Right hindlimb (tissue), 1 donor: ENCODE measurements around the gene NKD1.

ENCODE experiments used
- DNase-seq: peaks from one replicate; pipeline ENCODE4 v3.0.0-alpha.2; 2018

NKD1 gene

DNA sequence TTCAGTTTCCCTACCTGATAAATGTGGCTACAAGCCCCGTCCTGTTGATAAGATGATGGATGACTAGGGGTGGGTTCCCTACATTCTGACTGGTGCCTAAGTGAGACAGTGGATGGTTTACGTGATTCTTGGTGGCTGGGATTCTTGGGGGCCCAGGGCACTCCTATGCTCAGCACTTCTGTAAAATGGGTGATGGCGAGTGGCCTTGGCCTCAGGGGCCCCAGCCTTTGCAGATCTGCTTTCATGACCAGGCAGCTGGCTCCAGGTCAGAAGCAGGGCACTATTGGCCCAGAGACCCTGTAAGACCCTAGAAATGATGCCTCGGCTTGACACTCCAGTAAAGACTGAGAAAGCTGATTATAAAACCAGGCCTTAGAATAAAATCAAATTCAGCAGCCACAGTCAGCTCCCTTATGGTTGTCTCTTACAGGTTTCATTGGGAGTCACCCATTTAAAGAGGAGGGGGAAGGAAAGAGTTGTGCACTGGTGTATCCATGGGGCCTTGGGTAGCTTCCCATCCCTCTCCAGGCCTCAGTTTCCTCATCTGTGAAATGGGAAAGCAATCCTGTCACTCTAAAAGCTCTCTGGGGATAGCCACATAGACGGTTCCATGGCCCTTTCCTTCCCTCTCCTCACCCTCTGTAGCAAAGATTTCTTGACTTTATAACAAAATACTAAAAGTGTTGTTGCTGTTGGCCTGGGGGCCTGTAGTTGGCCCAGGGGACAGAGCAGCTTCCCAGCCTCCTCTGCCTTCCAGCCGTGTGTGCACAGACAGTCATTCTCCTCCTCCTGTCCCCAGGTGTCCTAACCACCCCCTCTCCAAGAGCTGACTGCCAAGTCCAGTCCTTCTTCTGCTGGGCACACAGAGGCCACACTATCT is 131.7 kb downstream of the NKD1 start:
- DNase-seq, result no peak

DNA sequence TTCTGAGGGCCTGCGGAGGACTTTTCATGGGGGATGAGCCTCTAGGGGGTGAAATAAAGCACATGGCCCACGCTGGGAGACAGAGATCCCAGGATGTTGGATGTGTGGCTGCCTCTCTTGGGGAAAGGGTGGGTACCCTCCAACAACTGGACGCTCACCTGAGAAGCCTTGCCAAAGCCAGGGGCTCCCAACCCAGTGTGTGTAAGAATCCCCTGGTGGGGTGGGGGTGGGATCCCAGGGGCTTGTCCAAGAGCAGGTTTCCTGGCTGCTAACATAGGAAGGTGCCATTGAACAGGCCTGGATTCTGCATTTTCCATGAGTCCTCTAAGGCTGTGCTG is 132.3 kb downstream of the NKD1 start:
- no peak for DNase-seq

DNA sequence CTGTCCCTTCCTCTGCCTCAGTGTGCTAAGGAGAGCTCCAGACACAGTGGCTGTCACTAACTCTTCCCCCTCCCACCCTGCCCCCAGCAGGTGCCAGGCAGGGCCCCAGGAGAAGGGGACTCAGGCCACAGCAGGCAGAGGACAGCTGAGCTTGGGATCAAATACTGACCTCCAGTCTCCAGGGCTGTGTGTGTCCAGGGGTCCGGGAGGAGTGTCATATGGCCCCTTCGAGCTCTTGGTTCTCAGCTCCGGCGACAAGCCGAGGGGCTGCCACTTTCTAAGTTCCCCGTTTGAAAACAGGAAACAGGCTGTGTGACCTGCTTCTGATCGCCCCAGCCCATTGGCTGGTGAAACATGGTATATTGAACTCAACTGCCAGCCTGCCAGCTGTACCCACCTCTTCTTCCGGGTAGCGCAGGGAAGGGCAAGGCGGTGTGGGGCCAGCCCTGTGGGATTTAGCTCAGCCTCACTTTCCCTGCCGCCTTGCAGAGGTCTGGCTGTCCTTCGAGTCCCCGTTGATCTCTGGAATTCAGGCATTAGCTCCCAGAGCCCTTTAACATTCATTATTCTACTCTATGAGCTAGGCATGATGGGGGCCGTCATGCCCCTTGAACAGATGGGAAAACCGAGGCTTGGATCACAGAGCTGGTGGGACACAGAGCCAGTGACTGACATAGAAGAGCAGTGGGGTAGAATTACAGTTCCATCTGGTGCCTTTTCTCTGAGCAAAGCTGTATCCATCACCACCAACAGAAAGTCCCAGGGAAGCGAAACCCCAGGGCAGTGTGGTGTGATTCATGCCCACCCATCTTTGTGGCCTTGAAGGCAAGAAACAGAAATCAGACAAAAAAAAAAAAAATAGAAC is 133.1 kb downstream of the NKD1 start, which contains the start of gene SNX20:
Gene SNX20, minus strand, starts transcription at position 292 of the 865 bp plus-strand sequence. CDS start 3,786 bp downstream, outside the sequence.
- no peak for DNase-seq

DNA sequence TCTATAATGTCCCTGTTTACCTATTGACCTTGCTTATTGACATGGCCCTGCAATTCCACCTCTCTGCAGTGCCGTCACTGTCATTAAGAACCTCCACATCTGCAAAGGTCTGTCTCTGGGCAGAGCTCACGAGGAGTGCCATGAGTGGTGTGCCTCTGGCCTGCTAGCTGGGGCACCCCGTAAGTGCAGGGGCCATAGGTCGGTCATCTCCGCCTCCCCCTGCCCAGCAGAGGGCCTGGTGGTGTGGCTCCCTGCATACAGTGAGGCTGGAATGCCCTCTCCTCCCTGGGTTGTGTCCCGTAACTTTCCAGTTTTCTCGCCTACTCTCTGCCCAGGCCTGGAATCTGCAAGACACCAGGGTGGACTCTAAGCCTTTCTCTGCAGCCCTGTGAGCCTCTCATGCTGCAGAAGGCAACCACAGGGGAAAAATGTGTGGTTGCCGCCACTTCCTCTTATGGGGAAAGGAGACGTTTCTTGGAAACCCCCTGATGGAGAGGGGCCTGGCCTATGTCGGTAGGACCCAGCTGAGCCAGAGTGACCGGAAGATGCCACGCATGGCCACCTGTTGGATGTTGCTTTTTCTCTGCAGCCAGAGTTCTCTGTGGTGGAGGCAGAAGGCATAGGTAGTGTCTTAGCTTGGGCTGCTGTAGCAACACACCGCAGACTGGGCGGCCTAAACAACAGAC is 135.6 kb downstream of the NKD1 start:
- no peak for DNase-seq

DNA sequence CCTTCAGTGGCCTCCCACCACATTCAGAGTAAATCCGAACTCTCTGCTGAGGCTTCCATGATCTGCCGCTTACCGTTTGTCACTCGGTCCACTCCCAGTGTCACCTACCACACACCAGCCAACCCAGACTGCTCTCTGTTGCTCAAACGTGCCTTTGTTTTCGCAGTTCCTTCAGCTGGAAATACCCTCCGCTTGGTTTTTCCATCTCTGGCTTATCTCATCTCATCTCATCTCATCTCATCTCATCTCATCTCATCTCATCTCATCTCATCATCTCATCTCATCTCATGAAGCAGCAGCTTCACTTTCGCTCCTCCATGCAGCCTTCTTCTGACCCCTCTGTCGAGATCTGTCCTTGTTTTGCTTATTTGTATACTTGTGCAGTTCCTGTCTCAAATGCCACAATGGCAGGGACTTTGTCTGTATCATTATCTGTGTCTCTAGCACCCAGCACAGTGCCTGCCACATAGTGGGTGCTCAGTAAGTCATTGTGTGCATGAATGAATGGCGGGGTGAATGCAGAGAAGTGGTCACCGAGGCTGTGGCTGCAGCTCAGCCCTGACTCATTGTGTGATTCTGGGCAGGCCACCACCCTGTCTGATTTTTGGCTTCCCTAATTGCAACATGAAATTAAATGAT is 136.7 kb downstream of the NKD1 start:
- no peak for DNase-seq

DNA sequence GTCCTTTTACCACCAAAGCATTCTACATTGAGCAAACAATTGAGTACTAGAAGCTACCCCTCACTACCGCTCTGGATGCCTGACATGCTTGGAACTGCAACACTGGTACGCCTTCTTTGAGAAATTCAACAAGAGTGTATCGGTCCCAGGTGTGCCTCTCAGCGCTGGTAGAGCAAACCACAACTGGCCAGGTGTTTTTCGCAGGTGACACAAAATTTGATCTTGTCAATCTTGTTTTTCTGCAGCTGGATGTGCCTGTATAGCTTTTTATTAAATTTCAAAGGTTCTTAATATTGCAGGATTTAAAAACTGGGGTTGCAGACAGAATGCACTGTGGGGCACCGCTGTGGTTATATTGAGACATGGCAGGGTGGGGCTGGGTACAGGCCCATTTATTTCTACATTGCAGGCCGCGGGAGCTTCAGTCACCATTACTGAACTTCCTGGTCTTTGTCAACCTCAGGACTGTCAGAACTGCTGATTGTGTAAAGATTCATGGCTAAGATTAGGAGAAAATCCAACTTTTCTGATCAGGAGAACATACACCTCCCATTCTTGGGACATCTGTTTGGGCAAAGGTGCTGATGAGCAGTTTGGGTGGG is 137.4 kb downstream of the NKD1 start:
- DNase-seq, result no peak

DNA sequence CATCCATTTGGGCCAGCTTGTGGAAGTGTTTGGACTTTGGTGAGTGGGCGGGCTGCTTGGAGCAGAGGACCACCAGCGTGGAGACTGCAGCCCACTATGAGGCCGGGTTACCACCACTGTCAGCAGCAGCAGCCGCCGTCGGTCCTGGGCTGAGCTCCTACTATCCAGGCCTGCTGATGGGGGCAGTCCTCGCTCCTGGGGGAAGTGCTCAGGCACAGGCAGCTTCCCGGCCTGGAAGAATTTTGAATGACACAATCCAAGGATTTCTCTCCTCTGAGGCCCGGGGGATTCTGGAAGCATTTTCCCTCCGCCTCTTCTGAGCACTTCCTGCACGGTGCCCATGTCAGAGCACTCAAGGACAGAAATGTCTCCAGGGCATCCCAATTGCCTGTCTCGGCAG is 139.9 kb downstream of the NKD1 start:
- DNase-seq, result no peak

DNA sequence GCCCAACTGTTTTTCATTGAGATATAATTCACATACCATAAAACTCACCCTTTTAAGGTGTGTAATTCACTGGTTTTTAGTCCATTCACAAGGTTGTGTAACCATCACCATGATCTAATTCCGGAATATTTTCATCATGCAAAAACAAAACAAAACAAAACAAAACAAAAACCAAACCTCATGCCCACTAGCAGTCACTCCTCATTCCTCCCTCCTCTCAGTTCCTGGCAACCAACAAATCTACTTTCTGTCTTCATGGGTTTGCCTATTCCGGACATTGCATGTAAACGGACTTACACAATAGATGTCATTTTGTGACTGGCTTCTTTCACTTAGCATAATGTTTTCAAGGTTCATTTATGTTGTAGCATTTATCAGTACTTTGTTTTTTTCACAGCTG is 140.7 kb downstream of the NKD1 start:
- no peak for DNase-seq

DNA sequence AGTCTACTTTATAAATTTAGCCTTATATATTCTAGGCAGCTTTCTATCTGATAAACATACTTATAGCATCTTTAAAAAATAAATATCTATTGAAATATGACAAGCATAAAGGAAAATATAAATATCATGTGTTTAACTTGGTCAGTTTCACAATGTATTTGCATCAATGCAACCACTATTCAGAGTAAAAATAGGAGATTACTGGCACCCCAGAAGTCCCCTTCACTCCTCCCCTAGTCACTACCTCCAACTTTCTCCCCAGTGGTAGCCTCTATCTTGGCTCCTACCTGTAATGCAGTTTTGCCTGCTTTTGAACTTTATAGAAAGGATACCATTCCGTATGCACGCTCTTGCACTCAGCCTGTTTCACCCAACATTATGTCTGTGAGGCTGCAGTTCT is 142.0 kb downstream of the NKD1 start:
- no peak for DNase-seq

DNA sequence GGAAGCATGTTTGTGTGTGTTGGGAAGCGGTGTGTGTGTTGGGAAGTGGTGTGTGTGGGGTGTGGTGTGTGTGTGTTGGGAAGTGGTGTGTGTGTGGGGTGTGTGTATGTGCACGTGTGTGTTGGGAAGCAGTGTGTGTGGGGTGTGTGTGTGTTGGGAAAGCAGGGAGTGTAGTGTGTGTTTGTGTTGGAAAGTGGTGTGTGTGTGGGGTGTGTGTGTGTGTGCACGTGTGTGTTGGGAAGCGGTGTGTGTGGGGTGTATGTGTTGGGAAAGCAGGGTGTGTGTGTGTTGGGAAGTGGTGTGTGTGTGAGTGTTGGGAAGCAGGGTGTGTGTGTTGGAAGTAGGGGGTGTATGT is 144.4 kb downstream of the NKD1 start:
- no peak for DNase-seq

DNA sequence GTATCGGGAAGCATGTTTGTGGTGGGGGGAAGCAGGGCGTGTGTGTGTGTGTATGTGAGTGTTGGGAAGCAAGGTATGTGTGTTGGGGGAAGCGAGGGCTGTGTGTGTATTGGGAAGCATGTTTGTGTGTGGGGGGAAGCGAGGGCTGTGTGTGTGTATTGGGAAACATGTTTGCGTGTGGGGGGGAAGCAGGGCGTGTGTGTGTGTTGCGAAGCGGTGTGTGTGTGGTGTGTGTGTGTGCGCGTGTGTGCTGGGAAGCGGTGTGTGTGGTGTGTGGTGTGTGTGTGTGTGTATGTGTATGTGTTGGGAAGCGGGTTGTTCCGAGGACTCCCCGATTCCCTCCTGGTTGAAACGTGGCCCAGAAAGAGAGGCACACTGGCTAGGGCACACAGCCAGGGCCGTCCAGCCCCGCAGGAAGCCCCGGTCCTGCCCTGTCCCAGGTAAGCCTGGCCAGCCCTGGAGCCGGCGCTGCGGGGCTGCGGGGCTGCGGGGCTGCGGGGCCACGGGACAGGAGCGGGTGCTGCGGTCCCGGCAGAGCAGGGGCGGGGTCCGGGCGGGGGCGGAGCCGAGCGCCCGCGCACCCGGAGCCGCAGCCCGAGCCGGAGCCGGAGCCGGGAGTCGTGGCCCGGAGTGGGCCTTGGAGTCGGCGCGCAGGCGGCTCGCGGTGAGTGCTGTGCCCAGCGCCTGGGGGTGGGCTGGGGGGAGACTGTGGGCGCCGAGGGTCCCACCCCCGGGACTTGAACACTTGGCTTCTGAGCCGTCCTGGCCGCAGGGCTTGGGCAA is 145.0 kb downstream of the NKD1 start, which contains the start of gene NOD2:
Gene NOD2, plus strand, starts transcription at position 608 of the 783 bp plus-strand sequence. CDS start 5,890 bp downstream, outside the sequence.
- DNase-seq, result peak; percentile 34

DNA sequence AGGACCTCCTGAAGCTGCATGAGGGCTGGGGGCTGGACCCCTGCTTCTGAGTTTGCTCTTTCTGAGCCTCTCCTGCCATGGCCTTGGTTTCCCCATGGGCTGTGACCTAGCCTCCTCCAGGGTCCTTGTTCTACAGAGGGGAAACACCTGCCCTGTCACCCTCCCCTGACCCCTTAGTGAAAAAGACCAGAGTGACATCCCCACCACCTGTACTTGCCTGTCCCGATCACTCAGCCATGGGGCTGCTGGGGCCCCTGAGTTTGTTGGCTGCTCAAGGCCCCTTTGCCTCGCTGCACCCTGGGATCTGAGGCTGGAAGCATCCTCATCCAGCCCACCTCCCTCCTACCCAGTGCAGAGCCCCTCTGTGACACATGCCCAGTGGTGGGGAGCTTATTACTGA is 146.0 kb downstream of the NKD1 start:
- no peak for DNase-seq

DNA sequence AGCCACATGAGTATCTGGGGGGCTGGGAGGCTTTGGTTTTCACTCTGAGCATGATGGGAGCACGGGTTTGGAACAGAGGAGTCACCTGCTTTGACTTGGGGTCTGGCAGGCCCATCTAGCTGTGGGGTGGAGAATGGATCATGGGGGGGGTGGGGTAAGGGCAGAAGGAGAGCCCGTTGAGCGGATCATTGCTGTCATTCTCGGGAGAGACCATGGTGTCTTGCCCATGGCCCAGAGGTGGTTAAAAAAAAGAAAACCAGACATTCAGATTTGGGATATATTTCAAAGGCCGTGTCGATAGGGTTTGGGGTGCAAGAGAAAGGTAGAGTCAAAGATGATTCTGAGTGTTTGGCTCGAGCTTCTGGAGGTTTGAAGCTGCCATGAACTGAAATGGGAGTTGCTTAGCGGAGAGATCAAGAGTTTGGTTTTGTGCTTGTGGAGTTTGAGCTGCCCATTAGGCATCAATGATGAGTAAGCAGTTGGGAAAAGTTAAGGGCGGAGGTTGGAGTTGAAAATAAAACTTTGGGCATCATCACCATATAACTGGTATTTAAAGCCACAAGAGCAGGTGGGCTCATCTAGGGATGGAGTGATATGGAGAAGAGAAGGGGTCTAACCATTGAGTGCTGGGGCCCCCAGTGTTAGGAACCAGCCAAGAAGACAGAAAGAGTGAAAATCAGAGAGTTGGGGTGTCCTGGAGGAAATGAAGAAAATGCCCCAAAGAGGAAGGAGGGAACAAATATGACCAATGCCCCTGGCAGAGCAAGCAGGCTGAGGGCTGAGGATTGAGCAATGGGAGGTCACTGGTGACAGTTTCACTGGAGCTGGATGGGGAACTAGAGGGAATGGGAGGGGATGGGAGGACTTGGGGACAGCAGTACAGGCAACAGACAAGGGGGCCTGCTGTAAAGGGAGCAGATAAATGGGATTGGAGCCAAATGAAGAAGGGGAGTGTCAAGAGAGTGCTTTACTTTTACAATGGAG is 147.1 kb downstream of the NKD1 start:
- no peak for DNase-seq

DNA sequence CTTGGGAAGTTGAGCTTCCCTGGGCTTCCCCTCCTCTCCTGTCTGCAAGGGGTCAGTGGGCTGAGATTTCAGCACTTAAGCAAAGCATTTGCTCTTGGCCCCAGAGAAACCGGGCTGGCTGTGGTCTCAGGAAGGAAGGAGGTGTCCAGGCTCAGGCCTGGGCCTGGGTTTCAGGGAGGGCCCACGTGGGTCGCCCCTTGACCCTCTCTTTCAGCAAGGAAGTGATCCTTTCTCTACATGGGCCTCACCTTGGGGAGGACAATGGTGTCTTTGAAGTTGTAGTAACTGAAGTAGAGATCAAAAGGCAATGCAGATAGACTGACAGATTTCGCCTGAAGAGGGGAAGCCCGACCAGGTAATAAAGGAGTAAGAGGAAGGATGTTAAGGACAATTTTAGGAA is 147.9 kb downstream of the NKD1 start:
- DNase-seq, result no peak

DNA sequence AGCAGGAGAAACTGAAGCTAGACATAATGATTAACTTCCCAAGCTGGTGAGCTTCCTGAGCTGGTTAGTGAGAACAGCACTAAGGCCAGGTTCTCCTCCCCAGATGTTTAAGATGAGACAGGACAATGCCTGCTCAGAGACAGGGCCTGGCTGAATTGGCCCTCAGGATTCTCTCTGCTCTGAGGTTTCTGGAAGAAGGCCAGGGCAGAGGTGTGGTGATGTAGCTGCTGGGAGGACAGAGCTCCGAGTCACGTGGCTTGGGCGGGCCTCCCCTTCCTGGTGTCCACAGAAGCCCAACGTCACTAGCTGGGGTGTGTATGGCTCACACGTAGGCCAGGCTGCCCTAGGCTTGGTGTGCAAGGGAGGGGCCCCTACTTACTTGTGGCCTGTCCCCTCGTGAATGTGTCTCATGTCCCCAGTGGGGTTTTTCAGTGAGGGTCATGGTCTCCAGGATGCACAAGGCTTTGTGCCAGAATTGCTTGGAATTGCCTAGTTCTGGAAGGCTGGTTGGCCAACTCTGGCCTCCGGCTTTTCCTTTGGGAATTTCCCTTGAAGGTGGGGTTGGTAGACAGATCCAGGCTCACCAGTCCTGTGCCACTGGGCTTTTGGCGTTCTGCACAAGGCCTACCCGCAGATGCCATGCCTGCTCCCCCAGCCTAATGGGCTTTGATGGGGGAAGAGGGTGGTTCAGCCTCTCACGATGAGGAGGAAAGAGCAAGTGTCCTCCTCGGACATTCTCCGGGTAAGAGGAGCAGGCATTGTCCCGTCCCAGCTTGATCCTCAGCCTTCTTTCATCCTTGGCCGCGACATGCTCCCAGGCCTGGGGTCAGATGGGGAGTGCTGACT is 148.6 kb downstream of the NKD1 start:
- DNase-seq, result peak; percentile 63

DNA sequence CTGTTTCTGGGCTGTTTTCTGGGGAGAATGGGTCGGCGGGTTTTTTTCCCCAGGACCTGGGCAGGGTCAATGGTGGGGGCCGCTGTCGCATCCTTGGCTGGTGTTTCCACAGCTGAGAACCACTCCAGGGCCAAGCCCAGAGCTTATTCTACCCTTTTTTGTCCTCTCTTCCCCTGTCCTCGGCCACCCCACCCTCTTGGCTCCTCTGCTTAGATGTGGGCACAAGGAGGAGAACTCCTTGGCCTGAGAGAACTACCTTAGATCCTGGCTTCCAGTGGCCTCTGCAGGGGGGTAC is 149.2 kb downstream of the NKD1 start:
- no peak for DNase-seq

DNA sequence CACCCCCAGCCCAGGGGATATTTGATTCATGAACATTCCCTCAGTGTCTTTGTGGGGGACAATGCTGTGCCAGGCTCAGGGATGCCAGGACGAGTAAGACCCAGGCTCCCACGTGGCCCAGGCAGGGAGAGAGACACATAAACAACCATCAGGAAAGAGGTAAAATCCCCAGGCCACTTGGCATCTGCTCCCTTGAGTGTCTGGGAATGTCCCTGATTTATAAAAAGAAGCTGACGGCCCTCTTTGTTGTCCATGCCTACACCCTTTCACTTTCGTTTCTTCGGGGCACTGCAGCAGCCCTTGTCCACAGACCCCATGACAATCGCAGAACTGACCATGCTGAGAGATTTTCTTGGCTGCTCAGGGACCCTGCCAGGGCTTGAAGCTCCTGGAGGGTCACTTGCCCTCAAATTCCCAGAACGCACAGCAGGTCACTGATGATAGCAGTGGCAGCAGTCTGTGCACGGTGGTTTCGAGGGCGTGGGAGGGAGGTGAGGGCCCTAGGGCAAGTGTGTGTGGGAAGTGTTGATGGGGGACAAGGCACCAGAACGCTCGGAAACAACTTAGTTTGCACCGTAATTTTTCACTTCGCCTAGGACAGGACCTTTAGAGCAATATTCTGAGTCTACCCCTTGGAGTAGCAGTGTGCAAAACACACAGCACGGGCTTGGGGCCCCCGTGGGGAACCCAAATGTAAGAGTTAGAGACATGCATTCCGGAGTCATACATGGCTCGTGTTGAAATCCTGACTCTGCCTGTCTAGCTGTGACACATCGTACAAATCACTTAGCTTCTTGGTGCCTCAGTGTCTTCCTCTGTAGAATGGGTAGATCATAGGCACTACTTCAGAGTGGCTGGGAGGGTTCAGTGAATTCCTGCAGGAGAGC is 149.9 kb downstream of the NKD1 start:
- no peak for DNase-seq
